GM18520 (cell line): Measurements from ENCODE around the gene LENEP.

ENCODE experiments used
- ATAC-seq: cut with Tn5 transposase; IDR thresholded peaks from one replicate; pipeline ENCODE4 v1.9.1; 2021; ENCODE audit not compliant: unreplicated experiment

LENEP gene

GRCh38 chr1:155009742-155010141 is 16.4 kb downstream of the LENEP start:
- no peak for ATAC-seq

GRCh38 chr1:155010211-155010918 is 17.0 kb downstream of the LENEP start:
- no peak for ATAC-seq

GRCh38 chr1:155011004-155011416 is 17.6 kb downstream of the LENEP start:
- no peak for ATAC-seq

- no peak for ATAC-seq
These were observed 18.1 kb downstream of the LENEP start for GRCh38 chr1:155011437-155012025.

GRCh38 chr1:155012026-155012546 is 18.7 kb downstream of the LENEP start:
- no peak for ATAC-seq

- no peak for ATAC-seq
These were observed 19.6 kb downstream of the LENEP start for GRCh38 chr1:155012776-155013602.

GRCh38 chr1:155013632-155014031 is 20.2 kb downstream of the LENEP start:
- no peak for ATAC-seq

- ATAC-seq: no peak
These were observed 21.5 kb downstream of the LENEP start for GRCh38 chr1:155014709-155015508.

GRCh38 chr1:155015527-155016230 is 22.3 kb downstream of the LENEP start:
- no peak for ATAC-seq

GRCh38 chr1:155016231-155016831 is 22.9 kb downstream of the LENEP start:
- ATAC-seq: no peak

- peak; percentile 68 for ATAC-seq
These were observed 23.9 kb downstream of the LENEP start for GRCh38 chr1:155017041-155017945.

GRCh38 chr1:155017946-155018316 is 24.5 kb downstream of the LENEP start:
- no peak for ATAC-seq

- no peak for ATAC-seq
These were observed 25.4 kb downstream of the LENEP start for GRCh38 chr1:155018617-155019348.

- ATAC-seq: no peak
These were observed 26.2 kb downstream of the LENEP start for GRCh38 chr1:155019377-155020245.

- no peak for ATAC-seq
These were observed 28.9 kb downstream of the LENEP start for GRCh38 chr1:155022136-155022926.

GRCh38 chr1:155022927-155023236 is 29.5 kb downstream of the LENEP start:
- no peak for ATAC-seq

- ATAC-seq: no peak
These were observed 30.2 kb downstream of the LENEP start for GRCh38 chr1:155023627-155024026.
